Activated CD4-positive, alpha-beta T cell treated with anti-CD3 and anti-CD28 coated beads for 36 hours (primary cell): Measurements from ENCODE around the gene PLXND1. TPM values are rescaled to one million over a fixed set of nuclear protein-coding genes. Genes with fewer than 3 reads are reported as not detected.

ENCODE experiments used
- ATAC-seq: fragments of 200-7000 bp; cut with Tn5 transposase; one replicate; pipeline ENCODE4 v1.10.0; 2021; ENCODE audit warnings: mild to moderate bottlenecking, moderate library complexity
- CTCF ChIA-PET: fragments of 350-600 bp; sonication (Branson Sonifier 250); formaldehyde crosslinking; loops from one replicate; lab custom pipeline; 2021; ENCODE audit warnings: antibody characterized with exemption; lab: Charles Lee
- POLR2A ChIA-PET: fragments of 350-600 bp; sonication (Branson Sonifier 250); formaldehyde crosslinking; loops from one replicate; lab custom pipeline; 2021; ENCODE audit warnings: antibody characterized with exemption, inconsistent platforms; lab: Charles Lee
- DNase-seq: peaks from one replicate; pipeline ENCODE4 v3.0.0-alpha.2; 2020
- H3K27ac Mint-ChIP-seq: one replicate; pipeline ENCODE4 v1.8.0; 2021; ENCODE audit warnings: mixed read lengths
- H3K27me3 Mint-ChIP-seq: one replicate; pipeline ENCODE4 v1.8.0; 2021; ENCODE audit warnings: mixed read lengths
- H3K36me3 Mint-ChIP-seq: one replicate; pipeline ENCODE4 v1.8.0; 2021; ENCODE audit warnings: low read depth, mixed read lengths
- H3K4me1 Mint-ChIP-seq: one replicate; pipeline ENCODE4 v1.8.0; 2021; ENCODE audit warnings: mixed read lengths
- H3K4me3 Mint-ChIP-seq: one replicate; pipeline ENCODE4 v1.8.0; 2021; ENCODE audit warnings: mild to moderate bottlenecking, moderate library complexity, mixed read lengths
- H3K9me3 Mint-ChIP-seq: one replicate; pipeline ENCODE4 v1.8.0; 2021; ENCODE audit warnings: low read depth, mixed read lengths
- intact Hi-C, 2 experiments: fragments of 100-400 bp; cut with DNase I in 1 of 2; cut with micrococcal nuclease in 1 of 2; formaldehyde crosslinking; loops; one replicate each; pipeline versions ENCODE4 v1.14.2 to v1.15.1; 2022 to 2024; cut with DNase I, micrococcal nuclease
- total RNA-seq, 2 experiments: library from RNA; stranded (reverse); gene quantifications; one replicate each; pipeline ENCODE4 v1.2.3, GENCODE V29; 2021

Gene PLXND1
- total RNA-seq, 2 experiments from 2014 or later: 3.1 to 4.6 TPM

DNA sequence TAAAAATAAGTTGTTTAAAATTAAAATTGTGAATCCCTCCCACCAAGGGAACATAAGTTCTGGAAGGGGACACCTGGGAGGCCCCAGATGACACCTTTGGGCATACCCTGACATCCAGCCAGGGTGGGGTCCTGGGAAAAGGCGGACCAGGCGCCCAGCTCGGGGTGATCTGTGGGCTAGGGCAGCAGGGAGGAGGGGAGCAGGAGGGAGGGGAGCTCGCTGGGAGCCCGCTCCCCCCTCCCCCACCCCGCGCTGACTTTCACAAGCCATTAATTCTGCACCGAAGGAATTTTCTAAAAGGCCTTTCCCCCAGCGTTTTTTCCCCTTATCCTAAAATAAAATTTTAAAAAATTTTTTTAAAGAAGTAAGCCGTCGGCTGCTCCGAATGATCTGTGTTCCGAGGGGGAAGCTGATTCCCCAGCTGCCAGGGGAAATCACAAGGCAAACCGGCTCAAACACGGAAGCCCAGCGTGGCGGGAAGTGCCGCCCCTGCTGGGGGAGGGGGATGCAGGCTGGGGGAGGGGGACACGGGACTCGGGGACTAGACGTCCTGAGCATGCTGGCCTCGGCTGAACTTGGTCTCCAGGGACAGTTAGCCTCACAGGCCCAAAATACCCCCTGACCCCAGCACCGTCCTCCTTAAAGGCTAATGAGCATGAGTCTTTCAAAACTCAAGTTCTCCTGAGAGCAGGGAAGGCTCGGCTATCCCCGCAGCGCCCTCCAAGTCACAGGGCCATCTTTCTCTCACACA, 13.9 kb downstream of the PLXND1 start:
- no peaks in the 10 kb centered on the region for H3K27me3 Mint-ChIP-seq
- H3K27ac Mint-ChIP-seq: no peak overlapping the region
- peaks cover 18% of the 10 kb centered on the region for H3K4me1 Mint-ChIP-seq
- POLR2A ChIA-PET: interaction anchor here (1.3 kb wide), 1 partner anchor 13 kb away, joined by 3 read pairs; no protein-coding TSS in a partner anchor
- no peaks in the 10 kb centered on the region for H3K9me3 Mint-ChIP-seq
- H3K36me3 Mint-ChIP-seq: no peaks in the 10 kb centered on the region
- CTCF ChIA-PET: no interaction called here
- H3K4me3 Mint-ChIP-seq: no peak overlapping the region
- DNase-seq (no peak), ATAC-seq (no peak)
- intact Hi-C loops: no loop called here

DNA sequence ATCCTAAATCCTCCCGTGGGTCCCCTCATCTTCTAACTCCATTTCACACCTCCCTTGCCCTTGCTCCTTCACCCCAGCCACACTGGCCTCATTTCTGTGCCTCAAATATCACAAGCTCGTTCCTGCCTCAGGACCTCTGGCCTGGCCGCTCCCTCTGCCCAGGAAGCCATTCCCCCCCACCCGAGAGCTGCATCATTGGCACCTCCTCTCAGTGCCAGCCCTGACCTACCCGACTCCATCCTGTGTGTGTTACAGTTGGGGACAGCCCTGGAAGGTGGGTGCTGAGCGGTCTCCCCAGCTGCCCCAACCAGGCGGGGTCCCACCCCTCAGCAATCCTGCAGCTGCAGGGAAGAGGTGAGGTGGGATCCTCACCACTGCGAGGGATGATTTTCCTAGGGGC, 14.5 kb downstream of the PLXND1 start:
- DNase-seq (no peak), ATAC-seq (no peak)
- peaks cover 18% of the 10 kb centered on the region for H3K4me1 Mint-ChIP-seq
- H3K36me3 Mint-ChIP-seq: no peaks in the 10 kb centered on the region
- no peaks in the 10 kb centered on the region for H3K27me3 Mint-ChIP-seq
- H3K27ac Mint-ChIP-seq: no peak overlapping the region
- POLR2A ChIA-PET: no interaction called here
- no peak overlapping the region for H3K4me3 Mint-ChIP-seq
- H3K9me3 Mint-ChIP-seq: no peaks in the 10 kb centered on the region
- CTCF ChIA-PET: no interaction called here
- intact Hi-C loops: no loop called here

DNA sequence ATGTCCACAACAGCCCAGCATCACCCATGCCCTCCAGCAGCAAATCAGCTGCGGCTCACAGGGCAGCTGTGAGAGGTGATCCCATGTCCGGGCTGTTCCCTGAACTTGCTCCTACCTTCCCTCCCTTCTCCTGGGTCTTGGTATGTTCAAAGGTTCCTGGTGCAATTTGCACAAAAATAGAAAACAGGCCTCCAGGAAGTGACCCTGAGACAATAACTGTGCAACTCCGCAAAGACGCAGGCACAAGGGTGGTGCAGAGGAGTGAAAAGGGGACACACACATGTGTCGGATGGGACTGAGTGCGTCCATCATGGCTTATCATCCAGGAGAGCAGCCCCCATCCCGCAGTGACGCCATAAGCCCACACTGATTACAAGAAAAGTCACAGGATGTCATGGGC, 16.3 kb downstream of the PLXND1 start:
- Mint-ChIP-seq H3K27me3 (no peaks in the 10 kb centered on the region), H3K27ac (no peak overlapping the region), H3K4me3 (no peak overlapping the region), H3K9me3 (no peaks in the 10 kb centered on the region), H3K36me3 (no peaks in the 10 kb centered on the region), H3K4me1 (peaks cover 18% of the 10 kb centered on the region)
- ATAC-seq: no peak
- DNase-seq: no peak
- intact Hi-C loops: no loop called here
- ChIA-PET POLR2A (no interaction called here), CTCF (no interaction called here)

- no peak for ATAC-seq
- DNase-seq: no peak
- no peak overlapping the region for H3K4me3 Mint-ChIP-seq
- no peak overlapping the region for H3K27ac Mint-ChIP-seq
- no peaks in the 10 kb centered on the region for H3K27me3 Mint-ChIP-seq
- no peaks in the 10 kb centered on the region for H3K9me3 Mint-ChIP-seq
- intact Hi-C loops: no loop called here
- no peaks in the 10 kb centered on the region for H3K4me1 Mint-ChIP-seq
- no peaks in the 10 kb centered on the region for H3K36me3 Mint-ChIP-seq
- POLR2A ChIA-PET: no interaction called here
- CTCF ChIA-PET: no interaction called here
Observed at GRCh38 chr3:129587566-129588210, 18.8 kb downstream of the PLXND1 start.

GRCh38 chr3:129586746-129587430, 19.6 kb downstream of the PLXND1 start:
- Mint-ChIP-seq H3K27ac (no peak overlapping the region), H3K36me3 (no peaks in the 10 kb centered on the region), H3K4me3 (no peak overlapping the region), H3K27me3 (no peaks in the 10 kb centered on the region), H3K4me1 (no peaks in the 10 kb centered on the region), H3K9me3 (no peaks in the 10 kb centered on the region)
- no peak for DNase-seq
- ChIA-PET POLR2A (no interaction called here), CTCF (no interaction called here)
- ATAC-seq: no peak
- intact Hi-C loops: no loop called here

GRCh38 chr3:129585949-129586657, 20.4 kb downstream of the PLXND1 start:
- Mint-ChIP-seq H3K4me3 (no peak overlapping the region), H3K27ac (no peak overlapping the region), H3K27me3 (no peaks in the 10 kb centered on the region), H3K4me1 (no peaks in the 10 kb centered on the region), H3K36me3 (no peaks in the 10 kb centered on the region), H3K9me3 (no peaks in the 10 kb centered on the region)
- CTCF ChIA-PET: no interaction called here
- DNase-seq: no peak
- intact Hi-C loops: no loop called here
- ATAC-seq: no peak
- POLR2A ChIA-PET: no interaction called here

DNA sequence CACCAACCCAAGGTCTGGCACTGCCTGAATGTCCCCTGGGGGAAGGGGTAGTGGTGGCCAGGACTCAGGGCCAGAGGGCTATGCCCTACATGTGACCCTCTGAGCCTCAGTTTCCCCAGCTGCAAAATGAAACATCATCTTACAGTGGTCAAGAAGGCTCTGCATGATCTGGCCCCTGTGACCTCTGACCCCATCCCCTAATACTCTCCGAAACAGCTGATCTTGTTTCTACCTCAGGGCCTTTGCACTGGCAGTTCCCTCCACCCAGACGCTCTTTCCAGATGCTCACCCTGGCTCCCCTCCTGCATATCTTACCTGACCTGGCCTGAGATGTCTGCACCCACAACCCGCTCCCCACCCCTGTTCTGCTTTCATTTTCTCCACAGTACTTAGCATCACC, 21.8 kb downstream of the PLXND1 start:
- Mint-ChIP-seq H3K27me3 (no peaks in the 10 kb centered on the region), H3K27ac (no peak overlapping the region), H3K4me3 (no peak overlapping the region), H3K9me3 (no peaks in the 10 kb centered on the region), H3K4me1 (no peaks in the 10 kb centered on the region), H3K36me3 (no peaks in the 10 kb centered on the region)
- POLR2A ChIA-PET: no interaction called here
- intact Hi-C loops: no loop called here
- ATAC-seq (no peak), DNase-seq (no peak)
- CTCF ChIA-PET: no interaction called here

- ChIA-PET POLR2A (no interaction called here), CTCF (no interaction called here)
- DNase-seq (no peak), ATAC-seq (no peak)
- intact Hi-C loops: no loop called here
- H3K36me3 Mint-ChIP-seq: no peaks in the 10 kb centered on the region
- no peaks in the 10 kb centered on the region for H3K27me3 Mint-ChIP-seq
- no peaks in the 10 kb centered on the region for H3K4me1 Mint-ChIP-seq
- H3K4me3 Mint-ChIP-seq: no peak overlapping the region
- H3K9me3 Mint-ChIP-seq: no peaks in the 10 kb centered on the region
- no peak overlapping the region for H3K27ac Mint-ChIP-seq
Observed at GRCh38 chr3:129583289-129583688, 23.2 kb downstream of the PLXND1 start.

DNA sequence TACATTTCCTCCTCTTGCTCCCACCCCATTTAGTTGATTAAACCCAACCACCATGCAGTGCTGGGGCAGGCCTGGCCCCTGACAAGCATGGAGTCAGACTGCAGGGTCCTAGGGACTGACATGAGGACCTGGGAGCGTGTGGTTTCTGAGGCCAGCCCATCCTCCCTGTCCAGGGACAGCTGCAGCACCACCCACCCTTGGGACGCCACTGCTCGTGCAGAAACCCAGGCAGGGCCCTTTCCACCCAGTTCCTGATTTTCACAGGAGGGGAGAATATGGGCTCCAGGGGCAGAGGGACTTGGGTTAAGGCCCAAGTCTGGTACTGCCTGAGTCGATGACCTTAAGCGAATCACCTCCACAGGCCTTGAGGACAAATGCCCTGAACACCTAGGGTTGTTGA, 23.7 kb downstream of the PLXND1 start:
- ChIA-PET POLR2A (no interaction called here), CTCF (interaction anchor here (0.6 kb wide), 1 partner anchor 15 kb away, joined by 3 read pairs; no protein-coding TSS in a partner anchor)
- H3K36me3 Mint-ChIP-seq: no peaks in the 10 kb centered on the region
- intact Hi-C loops: no loop called here
- ATAC-seq: no peak
- H3K4me3 Mint-ChIP-seq: no peak overlapping the region
- no peaks in the 10 kb centered on the region for H3K27me3 Mint-ChIP-seq
- peaks cover 2% of the 10 kb centered on the region for H3K4me1 Mint-ChIP-seq
- no peak overlapping the region for H3K27ac Mint-ChIP-seq
- no peak for DNase-seq
- H3K9me3 Mint-ChIP-seq: no peaks in the 10 kb centered on the region

- Mint-ChIP-seq H3K27me3 (no peaks in the 10 kb centered on the region), H3K4me1 (peaks cover 10% of the 10 kb centered on the region), H3K27ac (no peak overlapping the region), H3K4me3 (no peak overlapping the region), H3K36me3 (no peaks in the 10 kb centered on the region), H3K9me3 (no peaks in the 10 kb centered on the region)
- ChIA-PET CTCF (interaction anchor here (0.6 kb wide), 1 partner anchor 525 kb away, joined by 3 read pairs; no protein-coding TSS in a partner anchor), POLR2A (no interaction called here)
- intact Hi-C loops: no loop called here
- DNase-seq: no peak
- ATAC-seq: no peak
Observed at GRCh38 chr3:129581623-129582022, 24.9 kb downstream of the PLXND1 start.

GRCh38 chr3:129579991-129580390, 26.5 kb downstream of the PLXND1 start:
- ChIA-PET CTCF (no interaction called here), POLR2A (no interaction called here)
- no peak for DNase-seq
- intact Hi-C loops: no loop called here
- peaks cover 25% of the 10 kb centered on the region for H3K4me1 Mint-ChIP-seq
- no peak overlapping the region for H3K27ac Mint-ChIP-seq
- ATAC-seq: no peak
- no peak overlapping the region for H3K4me3 Mint-ChIP-seq
- no peaks in the 10 kb centered on the region for H3K27me3 Mint-ChIP-seq
- H3K9me3 Mint-ChIP-seq: no peaks in the 10 kb centered on the region
- H3K36me3 Mint-ChIP-seq: no peaks in the 10 kb centered on the region
